T-helper 1 cell (primary cell): ENCODE results near the gene EFHC2.
"Not testable (repeated sequence)": the region's sequence is repeated elsewhere in the genome, so short reads cannot be mapped to it uniquely, and the experiment has no call there.

Experiments
- DNase-seq, 5 donors: peaks; one replicate each; pipeline ENCODE4 v3.0.0-alpha.2; 2012 to 2020

The EFHC2 gene

GRCh38 chrX:44227991-44228390 lies 115.5 kb downstream of the EFHC2 start:
- no peak for DNase-seq

- DNase-seq: no peak
Observed at GRCh38 chrX:44225667-44226066, 117.8 kb downstream of the EFHC2 start.

DNA sequence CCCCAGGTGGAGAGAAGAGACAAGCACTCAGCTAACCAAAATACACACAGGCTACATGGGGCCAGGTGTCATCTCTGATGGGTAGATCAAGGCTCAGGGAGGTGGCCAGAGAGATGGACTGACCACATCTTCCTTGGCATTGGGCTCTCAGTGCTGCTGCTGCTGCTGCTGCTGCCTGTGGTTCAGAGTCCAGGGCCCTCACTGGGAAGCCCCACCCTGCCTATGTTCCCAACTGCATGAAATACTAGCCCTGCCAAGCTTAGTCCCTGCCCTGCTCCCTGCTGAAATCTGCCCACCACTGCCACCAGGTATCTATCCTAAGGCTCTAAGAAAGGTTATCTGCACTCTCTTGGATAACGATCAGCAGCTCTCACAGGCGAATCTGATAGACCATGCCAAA lies 118.7 kb downstream of the EFHC2 start:
- DNase-seq: no peak

GRCh38 chrX:44223150-44223549 lies 120.3 kb downstream of the EFHC2 start:
- DNase-seq: no peak

DNA sequence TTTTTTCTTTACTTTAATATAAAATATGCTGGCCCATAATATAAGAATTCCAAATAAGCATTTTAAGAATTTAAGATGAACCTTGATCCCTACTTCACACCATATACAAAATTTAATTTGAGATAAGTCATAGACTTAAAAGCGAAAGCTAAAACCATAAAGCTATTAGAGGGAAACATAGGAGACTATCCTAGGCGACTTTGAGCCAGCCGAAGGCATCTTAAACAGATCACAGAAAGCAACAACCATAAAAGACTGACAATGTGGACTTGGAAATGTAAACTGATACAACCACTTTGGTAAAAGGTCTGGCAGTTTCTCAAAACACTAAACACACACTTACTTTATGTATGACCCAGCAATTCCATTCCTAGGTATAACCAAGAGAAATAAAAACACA lies 125.0 kb downstream of the EFHC2 start:
- DNase-seq: no peak

DNA sequence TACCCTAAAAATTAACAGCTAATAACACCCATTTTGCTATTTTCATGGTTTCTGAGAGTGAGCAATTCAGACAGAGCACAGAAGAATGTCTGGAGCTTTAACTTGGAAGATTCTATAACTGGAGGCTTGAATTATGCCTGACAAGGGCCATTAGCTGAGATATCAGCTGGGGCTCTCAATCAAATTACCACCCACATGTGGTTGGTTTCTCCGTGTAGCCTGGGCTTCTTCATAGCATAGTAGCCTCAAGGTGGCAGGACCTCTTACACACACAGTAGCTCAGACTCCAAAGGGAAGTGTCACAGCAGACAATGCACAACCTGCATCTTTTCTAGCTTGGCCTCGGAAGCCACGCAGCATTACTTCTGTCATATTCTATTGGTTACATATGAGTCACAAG lies 127.3 kb downstream of the EFHC2 start:
- DNase-seq: no peak

DNA sequence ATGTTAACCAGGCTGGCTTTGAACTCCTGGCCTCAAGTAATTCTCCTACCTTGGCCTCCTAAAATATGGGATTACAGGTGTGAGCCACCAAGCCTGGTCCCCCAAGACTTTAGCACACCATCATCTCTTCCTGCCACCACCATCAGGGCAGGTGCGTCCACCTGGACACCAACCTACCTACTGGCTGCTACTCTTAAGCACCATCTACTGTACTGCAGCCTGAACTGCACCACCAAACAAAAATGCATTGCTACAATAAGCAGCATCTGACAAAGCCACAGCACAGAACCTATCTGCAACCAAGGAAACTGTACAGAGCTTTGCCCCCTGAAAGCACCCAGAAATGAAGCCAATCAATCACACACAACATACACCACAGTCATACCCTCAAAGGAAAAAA lies 139.7 kb downstream of the EFHC2 start:
- no peak for DNase-seq

DNA sequence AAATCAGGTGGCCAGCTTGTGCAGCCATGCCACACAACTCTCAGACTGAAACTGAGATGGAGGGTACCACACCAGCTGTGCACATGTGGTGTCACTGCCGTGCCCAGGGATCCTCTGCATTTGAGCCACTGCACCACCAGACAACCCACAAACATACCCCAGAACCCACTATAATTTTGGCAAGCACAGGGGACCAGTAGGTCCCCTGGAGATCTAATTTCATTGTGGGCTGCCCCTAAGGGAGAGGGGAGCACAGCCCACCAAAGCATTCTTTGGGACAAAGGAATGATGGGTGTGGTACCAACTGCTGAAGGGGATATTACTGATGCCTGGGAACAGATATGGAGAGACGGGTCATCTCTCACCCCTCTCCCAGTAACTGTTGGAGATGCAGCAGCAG lies 140.9 kb downstream of the EFHC2 start:
- DNase-seq: no peak

- DNase-seq: no peak
Observed at GRCh38 chrX:44189116-44189515, 154.4 kb downstream of the EFHC2 start.

GRCh38 chrX:44187915-44188314 lies 155.6 kb downstream of the EFHC2 start:
- DNase-seq: not testable (repeated sequence)

DNA sequence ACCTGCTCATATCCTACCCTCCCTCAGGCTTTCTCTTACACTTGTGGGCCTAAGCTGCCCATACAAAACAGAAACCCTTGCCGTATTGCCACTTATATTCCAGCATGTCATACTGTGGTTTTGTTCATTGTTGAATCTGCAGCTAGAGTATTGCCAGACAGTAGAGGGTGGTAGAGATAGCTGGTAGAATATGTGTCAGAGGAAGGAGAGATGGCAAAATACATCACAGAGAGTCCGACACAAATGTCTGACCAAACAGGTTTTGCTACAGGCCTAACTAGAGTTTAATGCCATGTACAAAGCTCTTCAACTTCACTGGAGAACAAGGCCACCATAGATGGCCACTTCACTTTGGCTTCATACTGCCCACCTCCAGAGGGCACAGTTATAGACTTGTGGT lies 160.1 kb downstream of the EFHC2 start:
- DNase-seq: no peak

GRCh38 chrX:44178274-44179053 lies 165.0 kb downstream of the EFHC2 start:
- no peak for DNase-seq

- no peak for DNase-seq
Observed at GRCh38 chrX:44175455-44175854, 168.0 kb downstream of the EFHC2 start.

GRCh38 chrX:44174061-44174460 lies 169.4 kb downstream of the EFHC2 start:
- no peak for DNase-seq

- DNase-seq: no peak
Observed at GRCh38 chrX:44173219-44173618, 170.3 kb downstream of the EFHC2 start.

DNA sequence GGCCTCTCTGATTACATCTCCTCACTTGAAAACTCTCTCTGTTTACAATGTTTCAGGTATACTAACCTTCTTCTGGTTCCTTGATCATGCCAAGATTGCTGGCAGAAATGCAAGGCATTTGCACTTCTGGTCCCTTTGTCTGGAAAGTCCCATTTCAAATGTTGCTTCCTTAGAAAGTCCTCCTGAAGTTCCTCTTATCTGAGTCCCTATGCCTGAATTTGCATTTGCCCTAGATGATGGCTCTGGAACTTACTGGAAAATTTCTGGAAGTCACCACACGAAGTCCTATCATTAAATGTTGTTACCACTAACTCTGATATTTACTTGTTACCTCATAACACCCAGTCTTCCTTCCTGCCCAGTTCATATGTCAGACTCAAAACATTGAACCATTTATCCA lies 176.4 kb downstream of the EFHC2 start:
- DNase-seq: no peak

DNA sequence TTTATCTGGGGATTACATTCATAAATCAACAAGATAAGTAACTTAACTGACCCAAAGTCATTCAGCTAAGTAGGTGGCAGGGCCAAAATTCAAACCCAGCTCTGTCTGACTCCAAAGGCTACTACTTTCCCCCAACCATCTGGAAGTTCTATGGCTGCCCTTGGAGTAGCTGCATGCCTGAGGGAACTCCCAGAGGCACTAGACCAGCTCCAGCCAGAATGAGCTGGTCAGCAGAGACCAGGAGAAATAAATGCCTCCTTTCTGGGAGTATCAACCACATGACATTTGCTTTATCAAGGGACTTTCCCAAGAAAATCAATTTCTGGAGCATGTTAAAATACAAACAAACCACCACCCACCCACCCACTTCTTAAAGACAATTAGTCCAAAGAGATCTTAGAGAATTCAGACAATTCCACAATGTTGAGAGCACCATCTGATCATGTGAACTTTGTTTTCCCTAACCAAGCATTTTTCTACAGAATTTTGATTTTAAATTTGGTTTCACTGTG lies 180.5 kb downstream of the EFHC2 start:
- no peak for DNase-seq

DNA sequence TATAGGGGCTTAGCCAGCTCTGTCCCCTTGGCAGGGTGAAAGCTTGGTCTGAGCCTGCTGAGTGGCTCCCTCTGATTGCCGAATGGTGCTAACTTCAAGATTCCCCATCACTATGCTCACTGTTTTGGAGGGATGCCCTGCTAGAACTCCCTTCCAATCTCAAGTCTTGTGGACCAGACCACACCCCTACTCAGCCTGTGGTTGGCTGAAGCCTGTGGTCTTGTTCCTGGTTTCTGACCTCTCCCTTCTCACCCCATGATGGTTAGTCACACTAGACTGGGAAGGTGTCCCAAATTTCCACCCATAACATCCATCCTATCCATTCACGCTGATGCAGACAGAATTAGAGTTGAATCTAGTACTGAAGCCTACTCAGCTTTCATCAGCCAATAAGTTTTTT lies 185.6 kb downstream of the EFHC2 start:
- DNase-seq: no peak

DNA sequence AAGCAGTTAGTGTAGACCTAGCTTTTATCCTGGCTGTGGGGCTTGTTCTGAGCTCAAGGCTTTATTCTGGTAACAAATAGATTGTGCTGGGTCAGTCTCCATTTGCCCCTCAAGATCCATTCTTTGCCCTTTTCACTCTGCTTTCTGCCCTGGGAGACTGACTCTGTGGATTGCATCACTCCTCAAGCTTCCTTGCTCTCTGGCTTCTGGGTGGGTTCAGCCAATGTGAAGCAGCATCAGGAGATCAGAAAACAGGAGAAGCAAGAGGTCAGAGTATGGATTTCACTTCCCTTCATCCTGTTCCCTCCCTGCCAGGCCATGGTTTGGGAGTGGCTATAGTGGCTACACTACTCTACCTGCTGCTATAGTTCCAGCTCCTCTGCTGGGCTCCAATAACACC lies 186.2 kb downstream of the EFHC2 start:
- no peak for DNase-seq

GRCh38 chrX:44156726-44157125 lies 186.7 kb downstream of the EFHC2 start:
- DNase-seq: no peak

DNA sequence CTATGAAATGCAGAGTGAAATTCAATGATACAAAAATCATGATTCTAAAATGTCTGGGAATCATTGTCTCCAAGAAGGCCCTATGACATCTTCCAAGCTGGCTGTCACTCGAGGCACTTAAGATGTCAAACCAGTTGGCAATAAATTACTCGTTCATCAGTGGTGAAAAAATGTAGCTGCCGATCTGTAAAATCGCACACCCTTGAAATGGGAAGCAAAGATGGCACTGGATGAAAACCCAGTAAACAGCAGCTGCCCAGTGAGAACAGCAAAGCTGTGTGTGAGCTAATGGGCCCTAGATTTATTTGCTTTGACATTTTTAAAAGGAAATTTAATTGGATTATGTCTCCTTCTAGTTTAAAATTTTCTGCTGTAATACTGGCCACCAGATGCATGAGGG lies 188.3 kb downstream of the EFHC2 start:
- DNase-seq: no peak

GRCh38 chrX:44152852-44153251 lies 190.6 kb downstream of the EFHC2 start:
- no peak for DNase-seq

DNA sequence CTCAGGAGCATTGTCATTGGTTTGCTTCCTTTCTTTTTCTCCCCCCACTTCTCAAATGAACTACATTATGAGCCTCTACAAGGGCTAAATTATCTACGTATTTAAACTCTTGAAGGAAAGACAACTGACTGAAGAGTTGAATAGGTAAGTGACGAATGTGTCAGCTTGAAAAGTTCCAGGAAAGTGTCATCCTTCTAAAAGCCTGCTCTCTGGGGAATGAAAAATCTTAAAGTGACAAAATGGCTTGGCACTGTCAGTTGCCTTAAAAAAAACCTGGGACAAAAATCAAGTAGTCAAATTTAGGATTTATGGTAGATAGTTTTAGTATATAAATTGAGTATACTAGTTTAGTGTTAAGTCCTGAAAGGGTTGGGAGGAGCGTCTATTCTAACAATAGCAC lies 196.3 kb downstream of the EFHC2 start:
- no peak for DNase-seq

DNA sequence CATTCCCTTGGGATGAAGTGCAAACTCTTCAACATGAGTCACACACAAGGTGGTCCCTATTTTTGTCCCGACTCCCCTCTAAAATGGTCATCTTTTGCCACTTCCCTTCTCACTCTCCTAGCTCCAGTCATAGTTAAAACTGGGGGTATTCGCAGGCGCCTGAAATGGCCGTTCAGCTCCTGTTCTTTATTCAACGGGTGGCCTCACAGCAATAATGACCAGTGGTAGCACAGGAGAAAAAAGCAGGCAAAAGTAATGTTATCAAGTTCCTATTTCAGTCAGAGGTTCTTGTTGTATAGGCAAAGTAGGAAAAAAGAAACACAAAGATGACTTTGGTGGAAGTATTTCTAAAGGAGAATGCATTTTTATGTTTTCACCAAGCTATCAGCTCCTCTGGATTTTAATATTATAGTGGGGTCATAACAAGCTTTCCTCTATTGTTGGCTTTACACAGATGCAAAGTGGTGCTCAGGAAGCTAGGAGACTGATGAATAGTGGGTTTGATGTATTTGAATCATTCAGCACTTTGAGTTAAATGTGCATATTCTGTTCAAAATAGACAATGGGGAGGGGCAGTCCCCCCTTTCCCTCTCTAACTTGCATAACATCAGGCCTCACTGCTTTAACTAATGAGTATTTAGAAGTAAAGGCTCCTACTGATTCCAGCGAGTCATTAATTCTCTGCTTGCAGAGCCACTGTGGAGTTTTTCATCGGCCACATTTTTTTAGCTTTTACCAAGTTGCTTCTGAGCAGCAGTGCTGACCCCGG lies 199.1 kb downstream of the EFHC2 start:
- no peak for DNase-seq
